ENCODE measurements around the gene FBXL16.

FBXL16 gene

DNA sequence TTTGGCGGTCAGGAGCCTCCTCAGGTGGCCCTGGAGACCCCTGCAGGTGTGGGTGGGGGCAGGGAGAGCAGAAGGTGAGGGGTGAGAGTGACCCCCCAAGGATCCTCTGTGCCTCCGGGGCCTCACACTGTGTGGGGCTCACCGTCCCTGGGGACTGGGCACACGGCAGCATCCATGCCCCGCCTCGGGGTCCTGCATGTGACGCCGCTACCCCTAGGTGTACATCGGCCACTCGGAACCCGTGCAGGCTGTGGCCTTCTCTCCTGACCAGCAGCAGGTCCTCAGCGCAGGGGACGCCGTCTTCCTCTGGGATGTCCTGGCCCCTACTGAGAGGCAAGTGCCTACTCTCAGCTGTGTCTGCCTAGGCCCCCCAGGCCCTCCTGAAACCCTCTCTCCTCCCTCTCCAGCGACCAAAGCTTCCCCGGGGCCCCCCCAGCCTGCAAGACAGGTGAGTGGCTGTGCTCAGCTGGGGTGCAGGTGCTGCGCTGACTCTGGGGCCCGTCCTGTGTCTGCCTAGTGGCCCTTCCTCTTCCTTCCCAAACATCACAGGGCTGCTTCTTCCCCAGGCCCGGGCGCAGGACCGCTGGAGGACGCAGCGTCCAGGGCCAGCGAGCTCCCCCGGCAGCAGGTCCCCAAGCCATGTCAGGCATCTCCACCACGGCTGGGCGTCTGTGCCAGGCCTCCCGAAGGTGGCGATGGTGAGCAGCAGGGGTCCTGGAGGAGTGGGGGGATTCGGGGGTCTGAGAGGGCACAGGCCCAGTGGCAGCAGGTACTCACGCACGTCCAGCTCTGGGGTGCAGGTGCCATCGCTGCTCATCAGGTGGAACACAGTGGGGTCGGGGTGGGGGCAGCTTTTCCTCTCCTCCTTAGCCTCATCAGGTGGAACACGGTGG lies 46.7 kb downstream of the FBXL16 start:
- DNase-seq = no peak

DNA sequence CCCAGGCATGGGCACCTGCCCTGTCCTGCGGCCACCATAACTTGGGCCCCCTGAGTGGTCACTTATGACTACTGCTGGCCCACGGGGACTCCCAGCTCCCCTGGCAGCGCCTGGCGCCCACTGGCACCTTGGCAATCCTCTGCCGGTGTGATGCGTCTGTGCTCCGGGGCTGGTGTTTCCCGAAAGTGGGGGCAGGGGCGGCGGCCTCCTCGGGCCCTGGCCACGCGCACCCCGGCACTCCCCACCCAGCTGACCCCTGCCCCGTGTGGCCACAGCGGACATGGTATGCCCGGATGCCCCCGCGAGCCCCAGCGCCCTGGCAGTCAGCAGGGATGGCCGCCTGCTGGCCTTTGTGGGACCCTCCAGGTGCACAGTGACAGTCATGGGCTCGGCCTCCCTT lies 48.1 kb downstream of the FBXL16 start:
- DNase-seq = no peak

DNA sequence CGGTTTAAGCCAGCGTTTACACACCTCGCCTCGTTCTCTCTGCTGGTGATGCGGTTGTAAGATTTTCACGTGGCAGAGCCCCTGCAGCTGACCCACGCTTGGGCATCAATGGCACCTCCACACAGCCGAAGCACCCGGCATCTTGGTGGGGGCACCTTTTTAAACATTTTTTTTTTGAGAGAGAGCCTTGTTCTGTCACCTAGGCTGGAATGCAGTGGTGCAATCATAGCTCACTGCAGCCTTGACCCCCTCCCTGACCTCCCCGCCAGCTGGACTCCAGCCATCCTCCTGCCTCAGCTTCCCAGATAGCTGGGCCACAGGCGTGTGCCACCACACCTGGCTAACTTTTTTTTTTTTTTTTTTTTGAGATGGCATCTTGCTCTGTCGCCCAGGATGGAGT lies 51.6 kb downstream of the FBXL16 start:
- DNase-seq = no peak

DNA sequence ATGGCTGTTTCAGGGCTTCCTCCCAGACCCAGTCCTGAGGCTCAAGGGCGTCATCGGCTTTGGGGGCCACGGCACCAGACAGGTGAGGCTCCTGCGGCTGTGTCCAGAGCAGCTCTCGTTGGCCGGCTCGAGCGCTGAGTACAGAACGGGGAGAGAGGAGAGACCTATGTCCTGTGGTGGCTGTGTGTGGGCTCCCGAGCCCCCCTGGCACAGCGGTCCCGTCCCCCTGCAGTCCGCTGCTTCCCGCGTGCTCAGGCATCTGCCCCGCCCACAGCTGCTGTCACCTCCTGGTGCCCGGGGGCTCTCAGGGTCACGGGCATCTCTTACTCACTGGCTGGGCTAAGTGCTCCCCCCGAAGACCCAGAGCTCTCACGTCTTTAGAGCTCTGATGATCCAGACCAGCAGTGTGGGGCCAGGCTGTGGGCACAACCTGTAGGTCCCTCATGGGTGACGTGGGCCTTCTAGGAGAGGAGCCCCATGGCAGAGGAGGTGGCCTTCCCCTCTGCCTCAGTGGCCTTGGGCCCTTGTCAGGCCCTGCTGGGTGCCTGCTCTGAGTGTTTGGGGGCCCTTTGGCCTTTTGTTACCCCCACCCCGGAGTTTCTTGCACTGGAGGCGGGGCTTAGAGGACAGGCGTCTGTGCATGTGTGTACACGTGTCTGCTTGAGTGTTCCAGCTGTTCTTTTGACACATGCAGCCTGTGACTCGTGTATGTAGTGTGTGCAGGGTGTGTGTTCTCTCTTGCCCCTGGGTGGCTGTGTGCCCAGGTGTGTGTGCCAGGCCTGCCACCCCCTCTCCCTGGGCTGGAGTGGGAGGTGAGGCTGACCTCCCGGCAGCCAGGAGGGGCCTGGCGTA lies 52.9 kb downstream of the FBXL16 start:
- DNase-seq = no peak

DNA sequence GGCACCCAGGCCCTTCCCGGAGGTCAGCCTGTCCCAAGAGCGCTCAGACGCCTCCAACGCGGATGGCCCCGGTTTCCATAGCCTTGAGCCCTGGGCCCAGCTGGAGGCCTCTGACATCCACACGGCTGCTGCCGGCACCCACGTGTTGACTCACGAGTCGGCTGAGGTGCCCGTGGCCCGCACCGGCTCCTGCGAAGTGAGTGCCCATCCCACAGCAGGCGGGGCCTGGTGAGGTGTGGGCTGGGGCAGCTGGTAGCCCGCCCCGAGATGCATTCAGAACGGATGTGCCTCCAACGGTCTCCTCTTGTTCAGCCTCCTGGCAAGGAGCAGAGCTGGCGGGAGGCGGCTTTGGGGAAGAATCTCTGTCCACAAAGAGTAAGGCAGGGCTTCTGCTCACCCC lies 53.8 kb downstream of the FBXL16 start:
- DNase-seq = no peak

DNA sequence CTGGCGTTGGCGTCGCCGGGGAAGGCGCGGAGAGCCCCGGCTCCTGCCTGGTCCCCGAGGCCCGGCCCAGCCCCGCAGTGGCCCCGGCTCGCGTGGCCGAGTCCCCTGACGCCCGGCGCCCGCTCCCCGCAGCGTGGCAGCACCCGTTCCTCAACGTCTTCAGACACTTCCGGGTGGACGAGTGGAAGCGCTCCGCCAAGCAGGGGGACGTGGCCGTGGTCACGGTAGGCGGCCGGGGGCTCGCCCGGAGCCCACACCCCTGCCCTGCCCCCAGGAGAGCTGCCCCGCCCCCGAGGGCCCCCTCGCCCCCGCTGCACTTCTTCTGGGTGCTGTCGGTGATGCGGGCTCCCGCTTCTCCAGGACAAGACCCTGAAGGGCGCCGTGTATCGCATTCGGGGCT lies 56.0 kb downstream of the FBXL16 start:
- DNase-seq = no peak

DNA sequence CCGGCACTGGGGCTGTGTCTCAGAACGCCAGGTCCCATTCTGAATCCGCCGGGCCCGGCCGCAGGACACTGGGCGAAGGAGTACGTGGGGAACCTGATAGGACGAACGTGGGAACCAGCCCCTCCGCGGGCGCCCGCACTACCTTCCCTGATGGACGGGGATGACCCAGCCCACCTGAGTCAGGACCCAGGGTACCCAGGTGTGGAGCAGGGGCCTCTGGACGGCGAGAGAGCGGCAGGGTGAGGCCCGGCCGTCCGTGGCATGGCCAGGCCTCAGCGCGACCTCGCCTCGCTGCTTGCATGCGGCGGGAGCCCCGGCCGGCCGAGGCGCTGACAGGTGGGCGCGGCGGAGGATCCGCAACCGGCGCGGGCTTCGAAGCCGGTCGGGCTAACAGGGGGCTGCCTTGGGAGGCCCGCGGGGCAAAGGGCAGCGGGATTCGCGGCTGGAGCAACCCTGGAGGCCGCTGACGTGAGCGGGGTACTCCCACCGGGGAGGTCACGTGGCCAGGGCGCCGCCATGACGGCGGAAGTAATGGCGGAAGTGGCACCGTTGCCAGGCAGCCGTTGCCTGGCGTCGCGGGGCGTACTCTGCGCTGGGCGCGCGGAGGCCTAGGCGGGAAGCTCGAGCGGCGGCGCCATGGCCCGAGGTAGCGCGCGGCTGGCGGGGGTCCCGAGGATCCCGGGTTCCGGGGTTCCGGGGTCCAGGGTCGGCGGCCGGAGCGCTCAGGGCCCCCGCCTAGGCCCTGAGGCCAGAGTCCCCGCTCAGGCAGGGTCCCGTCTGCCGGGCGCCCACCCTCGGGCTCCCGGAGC lies 56.6 kb downstream of the FBXL16 start, which contains the start of gene WDR90:
WDR90 (plus strand) TSS at position 585 of the 809 bp plus-strand sequence; CDS start at position 637, 52 bp downstream.
- peak; percentile 84 for DNase-seq

DNA sequence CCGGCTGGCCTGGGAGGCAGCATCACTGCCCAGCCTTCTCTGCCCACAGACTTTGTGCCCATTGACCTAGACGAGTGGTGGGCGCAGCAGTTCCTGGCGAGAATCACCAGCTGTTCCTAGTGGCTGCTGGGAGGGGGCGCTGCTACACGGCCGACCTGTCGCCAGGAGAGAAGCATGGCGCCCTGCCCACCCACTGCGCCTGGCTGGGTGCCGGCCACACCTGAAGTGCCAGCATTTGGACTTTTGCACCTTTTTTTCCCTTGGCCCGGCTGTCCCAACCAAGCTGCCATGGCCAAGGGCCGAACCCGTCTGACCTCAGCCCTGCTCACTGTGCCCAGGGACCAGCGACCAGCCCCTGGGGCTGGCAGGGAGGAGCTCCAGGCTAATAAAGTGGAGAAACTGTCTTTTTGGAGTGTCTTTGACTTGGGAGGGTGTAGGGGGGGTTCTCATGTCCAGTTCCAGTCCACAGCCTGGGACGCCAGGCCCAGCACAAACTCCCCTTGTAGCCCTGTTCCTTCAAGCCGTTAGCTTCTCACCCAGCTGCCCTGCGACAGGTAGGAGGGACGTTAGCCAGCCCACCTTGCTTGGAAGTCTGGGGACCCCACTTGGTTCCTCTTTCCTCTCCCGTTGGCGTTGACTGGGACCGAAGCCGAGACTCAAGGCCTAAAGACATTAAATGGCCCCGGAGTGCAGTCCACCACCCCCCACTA lies 57.4 kb downstream of the FBXL16 start:
- no peak for DNase-seq

DNA sequence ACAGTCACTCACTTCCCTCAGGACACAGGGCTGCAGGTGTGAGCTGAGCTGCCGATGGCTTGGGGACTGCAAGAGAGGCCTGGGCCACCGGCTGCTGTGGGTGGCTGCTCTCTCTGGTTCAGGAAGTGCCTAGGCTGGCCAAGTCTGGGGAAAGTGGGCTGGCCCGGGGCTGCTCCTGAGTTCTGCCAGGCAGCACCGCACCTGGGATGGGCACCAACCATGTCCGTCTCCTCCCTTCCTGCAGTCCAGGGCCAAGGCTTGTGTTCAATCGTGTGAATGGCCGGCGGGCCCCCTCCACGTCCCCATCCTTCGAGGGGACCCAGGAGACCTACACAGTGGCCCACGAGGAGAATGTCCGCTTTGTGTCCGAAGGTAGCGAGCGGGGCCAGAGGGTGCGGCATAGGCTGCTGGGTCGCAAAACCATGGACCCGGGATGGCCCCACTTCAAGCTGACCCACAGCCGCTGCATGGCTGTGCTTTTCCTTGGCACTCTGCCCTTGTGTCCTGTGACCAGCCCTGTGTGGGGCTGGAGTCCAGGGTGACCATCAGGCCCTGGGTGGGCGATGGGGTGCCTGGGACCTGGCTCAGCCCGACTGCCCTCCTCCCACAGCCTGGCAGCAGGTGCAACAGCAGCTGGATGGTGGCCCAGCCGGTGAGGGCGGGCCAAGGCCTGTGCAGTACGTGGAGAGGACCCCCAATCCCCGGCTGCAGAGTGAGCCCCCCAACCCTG lies 58.3 kb downstream of the FBXL16 start:
- DNase-seq = no peak

DNA sequence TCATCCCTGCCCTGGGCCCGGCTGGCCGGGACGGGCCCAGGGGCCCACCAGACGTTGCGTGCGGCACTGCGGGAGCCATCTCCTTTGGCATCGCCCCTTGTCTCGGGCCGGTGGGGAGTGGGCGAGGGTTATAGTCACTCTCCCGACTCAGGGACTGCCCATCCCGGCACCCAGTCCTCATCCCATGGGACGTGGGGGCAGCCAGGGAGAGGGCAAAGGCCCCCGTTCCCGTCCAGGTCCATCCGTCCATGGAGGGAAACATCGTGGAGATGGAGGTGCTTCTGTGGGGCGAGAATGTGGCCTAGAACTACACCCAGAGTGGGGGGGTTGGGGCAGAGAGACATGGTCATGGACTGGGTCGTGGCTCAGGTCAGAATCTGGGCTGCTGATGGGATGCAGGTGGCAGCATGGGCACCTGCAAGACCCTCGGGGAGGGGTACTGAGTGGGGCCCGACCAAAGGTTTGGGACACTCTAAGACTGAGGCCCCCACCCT lies 58.9 kb downstream of the FBXL16 start:
- DNase-seq = no peak

DNA sequence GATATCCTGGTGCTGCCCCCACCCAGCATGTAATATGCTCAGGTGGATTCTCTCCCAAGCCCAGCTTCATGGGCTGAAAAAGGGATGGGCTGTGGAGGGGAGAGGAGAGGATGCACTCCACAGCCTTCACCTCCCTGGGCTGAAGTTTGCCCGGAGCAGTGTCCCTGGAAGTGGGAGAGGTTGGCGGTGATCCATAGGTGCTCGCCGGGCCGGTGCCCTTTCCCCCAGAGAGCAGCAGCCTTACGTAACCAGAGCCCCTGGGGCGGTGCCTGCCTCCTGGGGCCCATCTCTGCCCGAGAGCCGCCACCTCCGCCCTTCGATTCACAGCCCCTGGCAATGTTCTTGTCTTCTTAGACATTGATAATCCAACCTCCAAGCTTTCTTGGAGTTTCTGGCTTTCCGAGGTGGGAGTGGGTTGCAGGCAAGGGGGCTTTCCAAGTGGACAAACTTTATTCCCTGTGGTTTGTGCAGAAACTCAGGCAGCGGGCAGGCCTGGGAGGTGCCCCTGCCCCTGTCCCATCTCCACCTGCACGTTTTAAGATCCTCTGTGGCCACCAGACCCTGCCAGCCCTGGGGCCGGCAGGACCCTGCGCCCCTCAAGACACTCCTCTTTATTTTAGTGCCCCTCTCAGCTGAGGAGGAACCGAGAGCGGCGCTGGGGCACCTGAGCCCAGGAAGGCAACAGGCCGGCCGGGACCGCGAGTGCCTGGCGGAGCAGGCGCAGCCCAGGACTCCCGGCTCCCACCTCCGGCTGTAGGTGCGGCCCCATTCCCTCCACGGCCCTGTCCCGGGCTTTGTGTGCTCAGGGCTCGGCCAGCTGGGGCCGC lies 59.5 kb downstream of the FBXL16 start:
- no peak for DNase-seq

DNA sequence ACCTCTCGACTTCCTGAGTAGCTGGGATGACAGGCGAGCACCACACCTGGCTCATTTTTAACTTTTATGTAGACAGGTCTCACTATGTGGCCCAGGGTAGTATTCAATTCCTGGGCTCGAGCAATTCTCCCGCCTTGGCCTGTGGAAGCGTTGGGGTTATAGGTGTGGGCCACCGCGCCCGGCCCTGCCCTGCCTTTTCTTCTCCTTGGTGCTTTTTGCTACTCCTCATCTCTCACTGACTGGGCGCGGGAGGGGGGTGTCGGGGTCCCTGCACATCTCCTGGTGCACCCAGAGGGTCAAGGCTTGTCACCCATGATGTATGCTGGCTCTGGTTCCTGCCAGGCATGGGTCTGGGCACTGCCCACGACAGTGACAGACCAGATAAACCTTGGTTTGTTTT lies 61.0 kb downstream of the FBXL16 start:
- DNase-seq = no peak

DNA sequence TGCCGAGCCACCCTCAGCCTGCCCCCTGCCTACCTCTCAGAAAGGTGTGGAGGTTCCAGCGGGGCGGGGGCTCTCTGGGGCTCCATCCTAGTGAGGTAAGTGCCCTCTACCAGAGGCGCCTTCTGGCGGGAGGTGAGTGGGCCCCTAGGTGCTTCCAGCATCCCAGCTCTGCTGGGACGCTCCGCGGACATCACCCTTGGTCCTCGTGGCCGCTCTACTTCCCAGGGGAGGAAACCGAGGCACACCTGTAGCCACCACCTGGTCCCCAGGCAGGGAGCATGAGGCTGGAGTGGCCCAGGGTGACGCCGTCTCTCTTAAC lies 62.6 kb downstream of the FBXL16 start:
- DNase-seq = no peak

All from NCI-H774 (cell line).